Gastrocnemius medialis (tissue), 4 donors: ENCODE results near the gene CDH18. TPM values are rescaled to one million over a fixed set of nuclear protein-coding genes. Genes with fewer than 3 reads are reported as not detected.

Experiments used
- ATAC-seq, 2 donors: fragments of 150-250 bp; one replicate each; pipeline ENCODE4 v1.9.1; 2016
- DNase-seq, 2 donors: peaks; one replicate each; pipeline ENCODE4 v3.0.0-alpha.2; 2019
- H3K27ac ChIP-seq, 4 donors: fragments of 200-600 bp; sonication (generic); 1 replicate in 1 of 4; 2 replicates in 3 of 4; pipeline ENCODE4 v1.5.1; 2016 to 2018; ENCODE audit warnings: mild to moderate bottlenecking in 2 of 4, moderate library complexity in 1 of 4
- H3K27me3 ChIP-seq, 3 donors: fragments of 200-600 bp; sonication (generic) in 2 of 3; 1 replicate in 1 of 3; 2 replicates in 2 of 3; pipeline versions ENCODE4 v1.5.1 to v1.6.0; 2016 to 2019; ENCODE audit warnings: mild to moderate bottlenecking in 1 of 3, moderate library complexity in 1 of 3
- H3K36me3 ChIP-seq, 2 donors: fragments of 200-600 bp; sonication (generic) in 1 of 2; one replicate each; pipeline ENCODE4 v1.5.1; 2017 to 2018
- H3K4me1 ChIP-seq, 2 donors: fragments of 200-600 bp; sonication (generic) in 1 of 2; one replicate each; pipeline ENCODE4 v1.5.1; 2016 to 2017; ENCODE audit warnings: mild to moderate bottlenecking in 2 of 2
- H3K4me3 ChIP-seq, 4 donors: fragments of 200-600 bp; sonication (generic) in 3 of 4; 1 replicate in 1 of 4; 2 replicates in 3 of 4; pipeline ENCODE4 v1.5.1; 2016 to 2019; ENCODE audit warnings: mild to moderate bottlenecking in 2 of 4
- H3K9me3 ChIP-seq, 3 donors: fragments of 200-600 bp; sonication (generic) in 2 of 3; 1 replicate in 1 of 3; 2 replicates in 2 of 3; pipeline ENCODE4 v1.5.1; 2016 to 2019
- CTCF ChIP-seq, 5 experiments: fragments of 450-650 bp in 3 of 5; fragments of 200-600 bp in 2 of 5; sonication (generic) in 2 of 5; IDR thresholded peaks in 4 of 5; conservative IDR thresholded peaks in 1 of 5; 1 replicate in 4 of 5; 2 replicates in 1 of 5; pipeline ENCODE4 v1.5.1; 2016 to 2019; ENCODE audit warnings: antibody characterized with exemption in 5 of 5, mild to moderate bottlenecking in 3 of 5, moderate library complexity in 3 of 5
- POLR2A ChIP-seq, 2 donors: fragments of 450-650 bp; IDR thresholded peaks; one replicate each; pipeline ENCODE4 v1.6.1; 2017; ENCODE audit warnings: antibody characterized with exemption in 2 of 2, mild to moderate bottlenecking in 2 of 2, moderate library complexity in 2 of 2
- in situ Hi-C, 4 donors: fragments of 200-750 bp; cut with MboI; loops; one replicate each; pipeline versions ENCODE4 v1.15.0 to v1.8.0; 2017; ENCODE audit warnings: low sequenced_read_pairs in 4 of 4
- intact Hi-C: fragments of 100-400 bp; cut with DNase I; formaldehyde crosslinking; loops from one replicate; pipeline ENCODE4 v1.15.1; 2023; ENCODE audit warnings: low total_unique reads
- total RNA-seq, 4 donors: library from RNA; depleted of rRNA; stranded (reverse); fragments of >200 nt; gene quantifications; one replicate each; pipeline versions ENCODE4 v1.1.0 to v1.2.3, GENCODE V29; 2016

CDH18 gene
- total RNA-seq, 4 donors from 2014 or later: not detected

- H3K27ac ChIP-seq: no peak overlapping the region
- H3K4me3 ChIP-seq: no peak overlapping the region
- no peaks in the 10 kb centered on the region for H3K9me3 ChIP-seq
- H3K27me3 ChIP-seq: no peaks in the 10 kb centered on the region
- no peaks in the 10 kb centered on the region for H3K4me1 ChIP-seq
- ATAC-seq (no peak), DNase-seq (no peak)
- in situ Hi-C loops (no loop called here), intact Hi-C loops (no loop called here)
- H3K36me3 ChIP-seq: no peaks in the 10 kb centered on the region
- TF ChIP-seq CTCF (IDR thresholded peaks at IDR 0.05 in 4 of 5, conservative IDR thresholded peaks at IDR 0.05 in 1 of 5): no peak
- no peak for TF ChIP-seq POLR2A (IDR thresholded peaks at IDR 0.05)
Observed at GRCh38 chr5:19910136-19910535, 77.9 kb downstream of the CDH18 start.

GRCh38 chr5:19904766-19905165 is 83.2 kb downstream of the CDH18 start:
- no peak overlapping the region for H3K4me3 ChIP-seq
- no peak overlapping the region for H3K27ac ChIP-seq
- no peaks in the 10 kb centered on the region for H3K4me1 ChIP-seq
- in situ Hi-C loops: no loop called here
- no peak for ATAC-seq
- no peak for TF ChIP-seq CTCF (IDR thresholded peaks at IDR 0.05 in 4 of 5, conservative IDR thresholded peaks at IDR 0.05 in 1 of 5)
- no peak for TF ChIP-seq POLR2A (IDR thresholded peaks at IDR 0.05)
- intact Hi-C loops: no loop called here
- H3K36me3 ChIP-seq: no peaks in the 10 kb centered on the region
- no peaks in the 10 kb centered on the region for H3K27me3 ChIP-seq
- H3K9me3 ChIP-seq: no peaks in the 10 kb centered on the region
- DNase-seq: no peak

GRCh38 chr5:19903611-19904010 is 84.4 kb downstream of the CDH18 start:
- in situ Hi-C loops (no loop called here), intact Hi-C loops (no loop called here)
- Histone ChIP-seq H3K4me1 (no peaks in the 10 kb centered on the region), H3K36me3 (no peaks in the 10 kb centered on the region), H3K27ac (no peak overlapping the region), H3K4me3 (no peak overlapping the region), H3K27me3 (no peaks in the 10 kb centered on the region), H3K9me3 (no peaks in the 10 kb centered on the region)
- TF ChIP-seq CTCF (IDR thresholded peaks at IDR 0.05 in 4 of 5, conservative IDR thresholded peaks at IDR 0.05 in 1 of 5) (no peak), POLR2A (IDR thresholded peaks at IDR 0.05) (no peak)
- ATAC-seq (no peak), DNase-seq (no peak)

GRCh38 chr5:19902316-19902934 is 85.6 kb downstream of the CDH18 start:
- ATAC-seq: no peak
- no peak overlapping the region for H3K4me3 ChIP-seq
- no peaks in the 10 kb centered on the region for H3K4me1 ChIP-seq
- DNase-seq: no peak
- no peaks in the 10 kb centered on the region for H3K27me3 ChIP-seq
- intact Hi-C loops: no loop called here
- H3K27ac ChIP-seq: no peak overlapping the region
- in situ Hi-C loops: no loop called here
- H3K36me3 ChIP-seq: no peaks in the 10 kb centered on the region
- no peaks in the 10 kb centered on the region for H3K9me3 ChIP-seq
- TF ChIP-seq CTCF (IDR thresholded peaks at IDR 0.05 in 4 of 5, conservative IDR thresholded peaks at IDR 0.05 in 1 of 5) (no peak), POLR2A (IDR thresholded peaks at IDR 0.05) (no peak)

GRCh38 chr5:19900269-19900668 is 87.7 kb downstream of the CDH18 start:
- in situ Hi-C loops (no loop called here), intact Hi-C loops (no loop called here)
- H3K36me3 ChIP-seq: no peaks in the 10 kb centered on the region
- H3K27ac ChIP-seq: no peak overlapping the region
- no peak for ATAC-seq
- H3K4me3 ChIP-seq: no peak overlapping the region
- no peaks in the 10 kb centered on the region for H3K27me3 ChIP-seq
- DNase-seq: no peak
- TF ChIP-seq POLR2A (IDR thresholded peaks at IDR 0.05): no peak
- no peaks in the 10 kb centered on the region for H3K4me1 ChIP-seq
- no peaks in the 10 kb centered on the region for H3K9me3 ChIP-seq
